HuH-7 (cell line): ENCODE measurements around the gene EIF4B.
"Not testable (repeated sequence)": the region's sequence is repeated elsewhere in the genome, so short reads cannot be mapped to it uniquely, and the experiment has no call there.

Source experiments
- DNase-seq: peaks from one replicate; pipeline ENCODE4 v3.0.0; 2011; ENCODE audit warnings: low spot score

The EIF4B gene

GRCh38 chr12:53005986-53006809 lies at the start of gene EIF4B:
Gene EIF4B (plus strand): TSS chr12:53006456. CDS start chr12:53006484, 28 bp downstream.
- peak; percentile 88 for DNase-seq

- DNase-seq: no peak
Observed at GRCh38 chr12:52956987-52957386, 49.3 kb upstream of the EIF4B start.

GRCh38 chr12:52964556-52965336 lies 41.5 kb upstream of the EIF4B start:
- DNase-seq: no peak

GRCh38 chr12:52965337-52965731 lies 40.9 kb upstream of the EIF4B start:
- DNase-seq: no peak

GRCh38 chr12:52969166-52969795 lies 37.0 kb upstream of the EIF4B start:
- DNase-seq: no peak

GRCh38 chr12:52969828-52970569 lies 36.3 kb upstream of the EIF4B start:
- peak; percentile 53 for DNase-seq

- no peak for DNase-seq
Observed at GRCh38 chr12:52971679-52972329, 34.5 kb upstream of the EIF4B start.

GRCh38 chr12:52975204-52975603 lies 31.1 kb upstream of the EIF4B start:
- no peak for DNase-seq

- no peak for DNase-seq
Observed at GRCh38 chr12:52975820-52976573, 30.3 kb upstream of the EIF4B start.

GRCh38 chr12:52976574-52977071 lies 29.6 kb upstream of the EIF4B start:
- DNase-seq: no peak

GRCh38 chr12:52977170-52977569 lies 29.1 kb upstream of the EIF4B start:
- no peak for DNase-seq

- DNase-seq: no peak
Observed at GRCh38 chr12:52980096-52980649, 26.1 kb upstream of the EIF4B start.

GRCh38 chr12:52980650-52981423 lies 25.4 kb upstream of the EIF4B start:
- peak; percentile 79 for DNase-seq

GRCh38 chr12:52984136-52984535 lies 22.1 kb upstream of the EIF4B start:
- no peak for DNase-seq

GRCh38 chr12:52988898-52989297 lies 17.4 kb upstream of the EIF4B start:
- DNase-seq: no peak

GRCh38 chr12:52990206-52990605 lies 16.1 kb upstream of the EIF4B start:
- no peak for DNase-seq

GRCh38 chr12:52992240-52992639 lies 14.0 kb upstream of the EIF4B start:
- DNase-seq: not testable (repeated sequence)

GRCh38 chr12:52992699-52993557 lies 13.3 kb upstream of the EIF4B start:
- no peak for DNase-seq

- no peak for DNase-seq
Observed at GRCh38 chr12:52993558-52993869, 12.7 kb upstream of the EIF4B start.
